Glomerular visceral epithelial cell (primary cell): Measurements from ENCODE around the gene OARD1.
A peak's percentile ranks its signal among the peaks of the same experiment; 100 is the strongest.

Source experiments
- DNase-seq: peaks from one replicate; pipeline ENCODE4 v3.0.0-alpha.2; 2016; ENCODE audit errors: extremely low spot score

OARD1 gene

DNA sequence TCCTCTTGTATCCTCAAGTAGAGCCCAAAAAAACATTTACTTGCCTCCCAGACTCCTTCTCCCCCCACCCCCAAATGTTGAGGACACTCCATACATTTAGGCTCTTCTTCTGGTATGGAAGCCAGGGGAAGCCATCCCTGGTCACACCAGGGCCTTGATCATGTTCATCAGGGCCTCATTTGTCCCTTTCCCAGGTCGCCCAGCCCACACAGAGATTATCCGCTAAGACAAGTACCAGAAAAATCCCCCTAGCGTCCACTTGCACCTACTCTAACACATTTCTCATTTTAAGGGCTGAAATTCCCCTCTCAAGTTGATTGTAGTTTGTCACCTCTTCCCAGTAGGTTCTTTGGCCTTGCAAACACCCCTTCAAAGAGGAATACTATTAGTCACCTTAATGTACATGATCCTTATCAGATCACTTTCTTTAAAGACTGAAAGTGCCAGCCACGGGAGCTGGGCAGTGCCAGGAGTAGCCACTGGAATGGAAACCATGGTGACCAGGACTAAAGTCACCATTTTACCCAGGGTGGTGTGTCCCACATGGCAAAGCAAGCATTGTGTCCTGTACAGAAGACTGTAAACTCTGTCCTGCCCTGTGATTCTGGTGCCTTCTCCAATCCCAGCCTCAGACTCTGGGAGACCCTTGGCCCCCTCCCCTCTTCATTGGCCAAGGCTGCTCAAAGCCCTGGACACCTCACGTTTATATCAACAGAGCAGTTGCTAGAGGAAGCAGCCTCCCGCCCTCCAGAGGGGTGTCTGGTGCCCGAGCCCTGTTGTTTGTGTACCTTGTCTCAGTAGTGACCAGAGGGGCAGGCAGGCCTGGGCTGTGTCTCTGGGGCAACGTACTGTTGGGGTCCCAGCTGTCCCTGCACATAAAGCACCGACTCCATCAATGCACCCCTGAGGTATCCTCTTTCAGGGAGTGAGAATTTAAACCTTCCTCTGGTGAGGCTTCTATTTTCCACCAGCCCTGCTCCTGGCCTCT is 24.1 kb downstream of the OARD1 start:
- DNase-seq, result no peak

DNA sequence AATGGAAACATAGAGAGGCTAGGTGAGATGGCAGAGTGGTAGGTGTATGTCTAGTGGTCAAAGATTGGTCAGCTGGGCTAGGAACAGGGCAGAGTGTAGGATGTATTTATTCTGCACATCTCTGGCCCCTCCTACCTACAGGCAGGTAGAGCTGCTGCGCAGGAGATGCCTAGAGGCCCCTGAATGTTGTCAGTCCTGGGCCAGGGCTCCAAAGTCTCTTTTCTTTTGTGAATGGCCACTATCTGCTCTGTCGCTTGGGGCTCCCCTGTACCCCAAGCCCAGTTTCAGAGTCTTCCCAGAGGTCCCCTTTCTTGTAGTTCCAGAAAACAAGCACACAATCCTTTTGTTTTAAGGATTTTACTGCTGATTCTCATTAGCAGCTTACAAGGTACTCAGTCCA is 24.9 kb downstream of the OARD1 start:
- no peak for DNase-seq

DNA sequence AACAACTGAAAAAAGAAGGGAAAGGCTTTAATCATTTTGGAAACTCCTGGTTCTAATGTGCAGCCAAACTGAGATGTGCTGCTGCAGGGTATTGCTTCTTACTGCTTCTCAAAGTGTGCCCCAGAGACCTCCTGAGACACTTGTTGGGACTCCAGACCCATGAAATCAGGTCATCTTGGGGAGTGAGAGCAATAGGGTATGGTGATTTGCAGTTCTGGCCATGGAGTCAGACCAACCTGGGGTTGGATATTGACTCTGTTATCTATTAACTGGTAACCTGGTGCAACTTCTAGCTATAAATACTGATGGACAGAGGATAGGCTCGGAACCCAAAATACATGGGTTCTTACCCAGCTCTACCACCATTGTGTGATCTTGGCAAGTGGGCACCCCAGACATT is 26.1 kb downstream of the OARD1 start:
- no peak for DNase-seq

DNA sequence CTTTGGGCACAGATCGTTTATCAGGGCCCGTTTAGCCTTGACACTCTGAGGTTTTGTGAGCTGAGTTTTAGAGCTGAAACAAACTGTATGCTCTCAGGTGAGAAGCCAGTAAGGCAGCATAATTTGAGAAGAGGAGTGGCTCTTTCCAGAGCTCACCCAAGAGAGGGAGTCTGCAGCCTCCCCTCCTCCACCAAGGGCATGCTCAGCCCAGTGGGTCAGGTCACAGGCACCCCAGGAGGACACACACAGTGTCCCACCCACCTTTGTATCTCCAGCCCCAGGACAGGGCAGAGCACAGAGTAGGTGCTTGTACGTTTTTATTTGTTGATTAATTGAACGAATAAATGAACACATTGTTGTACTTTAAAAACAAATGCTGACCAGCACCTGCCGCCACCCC is 26.5 kb downstream of the OARD1 start:
- no peak for DNase-seq

DNA sequence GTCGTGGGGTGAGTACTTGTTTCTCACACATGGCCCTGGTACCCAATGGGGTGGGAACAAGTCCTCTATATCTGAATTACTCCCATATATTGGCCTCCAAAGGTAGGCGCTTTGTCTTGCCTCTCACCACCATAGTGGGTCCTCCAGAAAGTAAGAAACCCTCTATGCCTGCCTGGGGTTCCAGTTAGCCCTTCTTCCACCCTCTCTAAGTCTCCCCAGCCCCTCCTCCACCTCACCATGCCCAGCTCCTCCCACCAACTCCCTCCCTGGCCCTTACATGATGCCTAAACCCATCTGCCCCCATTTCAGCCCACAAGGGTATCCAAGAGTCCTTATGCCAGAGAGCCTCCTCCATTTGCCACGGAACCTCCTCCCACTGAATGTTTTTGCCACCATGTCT is 29.0 kb downstream of the OARD1 start:
- no peak for DNase-seq

DNA sequence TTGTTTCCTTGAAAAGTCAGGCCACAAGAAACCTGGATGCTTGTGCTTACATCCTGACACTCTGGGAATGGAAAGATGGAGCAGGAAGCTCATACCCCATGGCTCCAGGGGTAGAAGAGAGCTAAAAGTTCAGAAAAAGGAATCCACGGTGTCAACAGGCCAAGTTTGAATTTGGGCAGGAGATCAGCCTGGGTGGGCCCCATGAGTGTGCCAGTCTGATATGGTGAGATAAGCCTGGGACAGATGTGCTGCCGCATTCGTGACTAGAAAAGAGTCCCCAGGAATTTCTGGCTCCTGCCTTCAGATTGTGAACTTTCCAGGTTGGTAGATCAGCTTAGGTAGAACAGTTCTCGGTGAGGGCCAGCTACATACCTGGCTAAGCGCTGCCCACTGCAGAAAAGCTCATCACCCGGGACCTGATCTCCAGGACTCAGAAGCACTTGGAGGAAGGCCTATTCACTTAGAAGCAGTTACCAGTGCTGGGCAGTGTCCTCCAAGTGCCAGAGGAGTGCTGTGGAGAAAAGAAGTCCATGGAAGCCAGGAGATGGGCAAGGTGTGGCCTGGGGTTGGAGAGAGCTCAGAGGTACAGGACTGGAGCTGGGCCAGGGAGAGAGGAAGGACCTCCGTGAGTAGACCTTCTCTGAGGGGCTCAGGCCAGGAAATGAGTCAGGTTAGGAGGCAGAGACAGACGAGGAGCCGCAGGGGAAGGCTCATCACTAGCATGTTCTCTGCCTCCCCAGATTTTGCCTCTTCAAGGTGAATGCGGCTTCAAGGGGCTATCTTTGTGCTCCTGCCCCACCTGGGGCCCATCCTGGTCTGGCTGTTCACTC is 29.7 kb downstream of the OARD1 start, which contains the start of gene TSPO2:
Gene TSPO2 (plus strand): TSS at position 242 of the 830 bp plus-strand sequence. CDS start 519 bp downstream, at position 761.
- no peak for DNase-seq

DNA sequence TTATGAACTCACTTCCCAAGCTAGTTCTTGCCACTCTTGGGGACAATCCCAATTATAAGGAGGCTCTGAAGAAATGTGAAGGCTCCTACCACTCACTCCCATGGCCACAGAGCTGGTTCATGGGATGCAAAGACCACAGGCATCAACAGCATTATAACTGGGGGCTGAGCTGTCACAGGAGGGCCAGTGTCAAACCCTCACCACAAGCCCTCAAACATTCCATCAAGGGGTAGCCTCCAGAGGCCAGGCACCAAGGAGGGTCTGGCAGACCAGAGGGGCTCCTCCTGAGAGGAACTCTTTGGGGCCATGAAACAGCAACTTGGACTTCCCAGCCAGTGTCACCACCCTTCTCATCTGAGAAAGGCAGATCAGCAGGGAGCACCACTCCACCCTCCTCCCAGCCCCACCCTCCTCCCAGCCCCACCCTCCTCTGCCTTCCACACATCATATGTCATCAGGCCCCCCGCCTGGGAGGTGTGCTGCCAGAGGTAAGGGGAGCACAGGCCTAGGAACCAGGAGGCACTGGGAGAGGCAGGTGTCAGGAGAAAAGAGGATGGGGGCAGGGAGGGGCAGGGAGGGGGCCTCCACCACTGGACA is 31.1 kb downstream of the OARD1 start:
- no peak for DNase-seq

DNA sequence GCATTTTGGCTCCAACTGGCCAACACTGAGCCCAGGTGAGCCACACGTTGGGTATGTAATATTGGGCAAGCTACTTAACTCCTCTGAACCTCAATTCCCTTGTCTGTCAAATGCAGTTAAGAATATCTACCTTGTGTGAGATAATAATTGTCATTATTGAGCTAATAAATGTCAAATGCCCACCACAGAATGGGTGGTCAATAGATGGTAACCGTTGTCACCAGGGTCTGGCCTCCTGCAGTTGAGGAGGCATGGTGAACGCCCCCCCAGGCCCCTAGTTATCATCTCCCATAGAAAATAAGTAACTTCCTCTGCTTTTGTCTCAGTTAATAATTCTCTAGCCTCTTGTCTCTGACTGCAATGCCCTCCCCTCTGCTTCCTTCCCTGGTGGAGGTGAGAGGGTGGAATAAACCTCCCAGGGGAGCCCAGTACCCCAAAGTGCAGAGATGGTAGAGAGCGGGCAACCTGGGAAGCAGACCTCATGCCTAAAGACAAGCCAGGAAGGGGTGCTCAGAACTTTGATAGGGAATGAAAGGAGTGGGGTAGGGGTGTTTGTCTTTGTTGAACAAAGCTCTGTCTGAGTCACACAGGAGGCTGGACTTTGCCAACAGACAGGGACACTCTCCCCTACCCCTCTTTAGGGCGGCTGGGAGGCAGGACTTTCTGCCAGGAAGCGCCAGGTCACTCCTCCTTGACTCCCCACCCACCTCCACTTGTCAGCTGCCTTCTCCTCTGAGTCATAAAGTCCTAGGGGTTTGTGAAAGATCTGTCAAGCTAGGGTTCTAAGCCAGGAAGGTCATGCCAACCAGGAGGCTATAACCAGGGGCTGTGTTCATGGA is 31.8 kb downstream of the OARD1 start:
- DNase-seq, result peak; percentile 88

DNA sequence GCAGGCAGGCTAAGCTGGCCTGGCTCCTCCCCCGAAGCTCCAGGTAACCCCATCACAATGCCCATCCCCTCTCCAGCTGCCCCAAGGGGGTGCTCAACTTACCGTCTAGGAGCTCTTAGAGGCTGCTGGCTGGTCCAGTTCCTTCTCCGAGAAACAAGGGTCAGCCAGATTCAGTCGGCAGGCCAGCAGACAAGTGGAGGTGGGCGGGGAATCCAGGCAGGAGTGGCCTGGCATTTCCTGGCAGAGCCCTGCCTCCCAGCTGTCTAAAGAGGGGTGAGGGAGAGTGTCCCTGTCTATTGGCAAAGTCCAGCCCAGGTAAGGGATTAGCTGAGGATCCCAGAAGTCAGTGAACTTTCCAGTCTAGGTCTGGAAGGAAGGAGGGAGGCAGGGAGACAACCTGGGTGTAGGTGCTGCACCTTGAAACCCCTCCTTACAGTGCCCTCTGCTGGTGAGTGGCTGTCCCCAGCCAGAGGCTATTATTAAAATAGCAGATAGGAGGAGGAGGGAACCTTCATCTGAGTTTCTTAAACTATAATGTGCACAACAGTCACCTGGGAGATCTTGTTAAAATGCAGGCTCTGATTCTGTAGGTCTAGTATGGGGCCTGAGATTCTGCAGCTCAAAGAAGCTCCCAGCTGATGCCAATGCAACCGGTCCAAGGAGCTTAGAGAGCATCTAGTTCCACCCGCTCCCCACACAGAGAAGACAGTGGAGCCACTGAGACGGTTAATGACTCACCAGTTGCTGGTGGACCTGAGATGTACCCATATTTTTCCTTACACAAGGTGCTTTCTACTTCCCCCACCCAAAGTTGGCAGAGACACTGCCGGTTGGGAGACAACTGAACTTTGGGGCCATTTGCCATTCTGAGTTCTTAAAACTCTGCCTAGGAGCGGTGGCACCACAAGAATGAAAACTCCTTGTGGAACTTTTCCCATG is 32.8 kb downstream of the OARD1 start, which contains the start of gene UNC5CL:
Gene UNC5CL (minus strand): TSS at position 162 of the 939 bp plus-strand sequence. CDS start 4,147 bp downstream, outside the sequence.
- peak; percentile 60 for DNase-seq

DNA sequence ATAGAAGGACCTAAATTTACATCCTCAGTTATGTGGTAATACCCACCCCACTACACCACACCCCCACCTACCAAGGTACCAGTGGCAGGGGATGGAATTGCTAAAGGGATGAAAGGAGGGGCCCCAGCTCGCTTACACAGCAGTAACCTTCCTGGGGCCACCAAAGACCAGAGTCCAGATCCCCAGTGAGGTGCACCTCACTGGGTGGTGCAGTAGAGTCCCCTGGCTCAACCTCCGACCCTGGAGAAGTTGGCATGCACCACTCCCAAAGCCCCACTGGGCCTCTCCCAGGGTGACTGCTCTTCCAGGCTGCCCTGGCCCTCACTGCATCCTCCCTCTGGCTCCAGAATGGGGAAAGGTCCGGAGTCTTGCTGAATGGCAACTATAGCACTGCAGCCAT is 34.0 kb downstream of the OARD1 start:
- no peak for DNase-seq

DNA sequence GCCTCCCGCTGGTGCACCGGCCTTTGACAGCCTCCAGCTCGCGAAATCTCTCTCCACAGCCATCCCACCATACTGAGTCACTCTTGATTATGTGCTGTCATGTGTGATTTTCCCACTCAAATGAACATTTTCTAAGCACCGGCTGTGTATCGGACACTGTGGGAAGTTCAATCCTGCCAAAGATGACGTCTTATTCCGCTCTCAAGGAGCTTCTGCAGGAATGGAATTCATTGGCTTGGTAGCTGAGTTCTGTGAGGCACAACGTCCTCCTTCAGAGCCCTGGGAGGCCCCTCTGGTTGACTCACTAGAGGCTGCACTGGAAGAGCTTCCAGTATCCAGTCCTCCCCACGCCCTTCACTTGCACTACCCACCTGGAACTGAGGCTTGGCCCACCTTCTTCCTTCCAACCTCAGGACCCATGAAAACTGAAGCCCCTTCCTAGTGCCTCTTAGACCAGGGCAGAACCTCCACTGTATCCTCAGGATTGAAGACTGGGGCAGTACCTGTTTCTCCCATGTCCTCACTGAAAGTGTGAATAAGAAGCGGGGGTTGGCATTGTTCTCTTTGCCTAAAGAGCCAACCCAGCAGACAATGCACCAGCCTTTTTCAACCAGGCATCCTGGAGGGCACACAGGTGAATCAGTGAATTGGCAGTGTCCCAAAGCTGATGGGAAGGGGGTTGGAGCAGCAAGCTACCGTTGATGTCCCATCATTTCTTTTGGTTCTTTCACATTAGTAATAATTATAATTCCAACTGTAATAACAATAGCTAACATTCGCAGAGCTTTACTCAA is 34.9 kb downstream of the OARD1 start:
- DNase-seq, result peak; percentile 65

DNA sequence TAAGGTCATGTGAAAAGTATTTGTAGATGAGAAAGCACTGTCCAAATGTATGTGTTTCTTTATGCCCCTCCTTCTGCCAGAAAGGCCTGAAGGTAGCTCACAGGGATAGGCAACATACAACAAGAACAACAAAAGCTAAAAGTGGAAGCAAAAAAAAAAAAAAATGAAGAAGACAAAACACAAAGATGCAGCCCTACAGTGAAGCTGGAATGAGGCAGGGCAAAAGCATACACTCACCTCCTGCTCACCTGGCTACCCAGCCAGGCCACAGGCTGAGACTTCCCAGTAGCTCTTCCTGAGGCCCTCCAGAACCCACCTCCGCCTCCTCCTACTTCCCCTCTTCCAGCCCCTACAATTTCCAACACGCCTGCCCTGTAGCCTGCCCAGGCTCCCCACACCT is 35.6 kb downstream of the OARD1 start:
- no peak for DNase-seq

DNA sequence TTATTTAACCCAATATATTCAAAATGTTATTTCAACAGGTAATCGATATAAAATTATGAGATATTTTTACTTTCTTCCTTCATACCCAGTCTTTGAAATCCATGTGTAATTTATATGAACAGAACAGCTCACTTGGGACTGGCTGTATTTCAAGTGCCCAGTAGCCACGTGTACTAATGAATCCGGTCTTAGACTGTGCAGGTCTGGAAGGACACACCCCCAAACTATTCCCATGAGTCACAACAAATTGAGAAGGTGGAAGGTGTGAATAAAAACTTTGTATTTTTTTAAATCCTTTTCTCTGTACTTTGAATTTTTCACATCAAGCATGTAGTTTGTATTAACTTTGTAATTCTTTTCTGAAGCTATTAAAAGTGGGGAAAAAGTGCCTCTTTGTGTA is 36.0 kb downstream of the OARD1 start:
- peak; percentile 31 for DNase-seq

DNA sequence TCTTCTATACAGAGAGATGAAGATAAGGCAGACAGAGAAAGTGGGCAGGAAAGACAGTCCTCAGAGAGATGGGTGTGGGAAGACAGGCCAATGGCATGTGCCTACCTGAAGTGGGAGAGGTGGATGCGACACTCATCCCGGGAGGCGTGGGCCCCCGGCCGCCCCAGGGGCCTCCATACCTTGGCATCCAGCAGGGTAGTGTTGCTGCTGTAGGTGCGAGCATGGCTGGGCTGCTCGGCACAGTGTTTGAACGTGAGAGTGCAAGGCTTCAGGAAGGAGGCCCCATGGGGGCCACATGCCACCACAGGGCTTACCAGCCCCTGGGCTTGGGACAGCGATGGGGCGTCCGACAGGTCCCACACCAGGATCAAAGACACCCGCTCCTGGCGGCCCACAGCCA is 38.4 kb downstream of the OARD1 start:
- DNase-seq, result no peak

DNA sequence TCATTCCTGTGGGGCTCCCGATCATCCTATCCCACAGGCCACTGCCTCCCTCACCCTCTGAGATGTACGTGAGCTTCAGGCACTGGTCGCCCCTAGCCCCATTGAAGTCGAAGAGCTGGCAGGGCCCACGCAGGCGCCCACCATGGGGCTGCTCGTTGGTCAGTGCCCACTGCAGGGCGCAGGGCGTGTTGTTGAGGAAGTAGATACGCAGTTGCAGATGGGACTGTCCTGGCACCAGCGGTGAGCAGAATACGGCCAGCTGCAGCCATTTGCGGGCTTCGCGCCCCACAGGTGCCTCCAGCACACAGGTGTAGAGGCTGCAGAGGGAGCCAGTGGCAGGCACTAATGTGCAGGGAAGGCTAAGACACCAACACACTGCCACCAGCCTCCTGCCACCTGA is 39.3 kb downstream of the OARD1 start:
- DNase-seq, result no peak

DNA sequence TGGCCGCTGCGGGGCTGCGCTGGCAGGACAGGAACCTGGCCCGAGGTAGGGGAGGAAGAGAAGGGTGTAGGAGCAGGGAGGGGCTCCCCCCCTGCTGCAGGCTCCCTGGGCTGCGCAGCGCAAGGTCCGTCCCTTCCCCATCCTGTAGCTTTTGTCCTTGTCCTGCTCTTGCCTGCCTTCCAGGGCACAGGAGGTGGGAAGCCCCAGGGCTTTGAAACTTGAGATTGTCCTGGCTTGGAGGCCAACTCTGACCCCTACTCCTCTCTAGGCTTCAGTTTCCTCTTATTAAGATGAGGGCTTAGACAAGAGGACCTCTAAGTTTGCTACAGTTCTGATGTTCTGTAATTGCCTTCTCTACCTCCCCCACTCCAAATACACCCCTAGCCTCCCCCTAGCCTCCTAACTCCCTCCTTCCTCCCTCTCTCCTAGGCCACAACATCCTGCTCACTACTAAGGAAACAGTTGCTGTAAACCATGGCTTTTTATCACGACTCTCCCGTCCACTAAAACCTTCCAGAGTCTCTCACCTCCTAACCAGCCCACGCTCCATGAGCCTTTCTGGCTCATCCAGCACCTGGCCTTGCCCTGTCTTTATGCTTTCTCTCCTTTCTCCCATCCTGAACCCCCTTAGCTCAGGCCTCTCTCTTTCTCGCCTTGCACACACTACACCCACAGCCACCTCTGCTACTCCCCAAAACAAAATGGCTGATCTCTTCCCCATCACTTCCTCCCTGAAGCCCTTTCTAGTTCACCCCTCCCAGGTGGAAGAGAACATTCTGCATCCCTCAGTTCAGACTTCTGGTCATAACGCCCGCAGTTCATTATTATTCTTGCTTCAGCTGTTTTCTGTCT is 43.4 kb downstream of the OARD1 start:
- DNase-seq, result no peak

DNA sequence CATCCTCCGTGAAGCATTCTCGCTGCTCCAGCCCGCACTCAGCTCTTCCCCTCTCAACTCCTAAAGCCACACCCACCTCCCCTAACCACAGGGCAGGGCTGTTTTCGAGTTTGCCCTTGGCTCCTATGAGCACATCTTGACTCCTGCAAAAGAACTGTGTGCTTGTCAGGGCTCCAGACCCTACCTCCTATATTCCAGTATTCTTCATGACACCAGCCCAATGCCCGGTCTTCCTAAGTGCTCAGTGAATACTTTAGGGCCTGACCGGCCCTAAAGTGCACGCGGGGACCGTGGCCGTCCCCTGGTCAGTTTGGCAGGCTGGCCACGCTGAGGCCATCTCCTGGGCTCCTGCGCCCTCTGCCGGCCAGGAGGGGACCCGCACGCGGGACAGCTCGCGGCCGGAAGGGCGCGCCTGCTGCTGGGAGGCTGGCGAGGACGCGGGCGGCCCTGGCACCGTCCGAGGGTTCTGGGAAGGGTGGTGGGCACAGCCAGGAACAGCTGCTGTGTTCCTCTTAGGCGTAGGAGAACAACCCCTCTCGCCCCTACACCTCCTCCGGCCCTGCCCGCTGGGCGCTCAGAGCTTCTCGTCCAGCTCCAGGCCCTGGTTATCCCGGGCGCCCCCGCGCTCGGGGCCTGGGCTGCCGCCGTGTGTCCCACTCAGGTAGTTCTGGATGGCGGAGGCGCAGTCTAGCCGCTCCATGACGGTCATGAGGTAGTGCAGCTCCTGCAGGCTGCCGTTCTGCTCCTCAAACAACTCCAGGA is 44.2 kb downstream of the OARD1 start:
- peak; percentile 76 for DNase-seq
